ENCODE measurements around the gene XRCC5. TPM values are rescaled to one million over a fixed set of nuclear protein-coding genes. Genes with fewer than 3 reads are reported as not detected.

Gene XRCC5
- total RNA-seq, 1 experiment from 2014 or later = 290 TPM

DNA sequence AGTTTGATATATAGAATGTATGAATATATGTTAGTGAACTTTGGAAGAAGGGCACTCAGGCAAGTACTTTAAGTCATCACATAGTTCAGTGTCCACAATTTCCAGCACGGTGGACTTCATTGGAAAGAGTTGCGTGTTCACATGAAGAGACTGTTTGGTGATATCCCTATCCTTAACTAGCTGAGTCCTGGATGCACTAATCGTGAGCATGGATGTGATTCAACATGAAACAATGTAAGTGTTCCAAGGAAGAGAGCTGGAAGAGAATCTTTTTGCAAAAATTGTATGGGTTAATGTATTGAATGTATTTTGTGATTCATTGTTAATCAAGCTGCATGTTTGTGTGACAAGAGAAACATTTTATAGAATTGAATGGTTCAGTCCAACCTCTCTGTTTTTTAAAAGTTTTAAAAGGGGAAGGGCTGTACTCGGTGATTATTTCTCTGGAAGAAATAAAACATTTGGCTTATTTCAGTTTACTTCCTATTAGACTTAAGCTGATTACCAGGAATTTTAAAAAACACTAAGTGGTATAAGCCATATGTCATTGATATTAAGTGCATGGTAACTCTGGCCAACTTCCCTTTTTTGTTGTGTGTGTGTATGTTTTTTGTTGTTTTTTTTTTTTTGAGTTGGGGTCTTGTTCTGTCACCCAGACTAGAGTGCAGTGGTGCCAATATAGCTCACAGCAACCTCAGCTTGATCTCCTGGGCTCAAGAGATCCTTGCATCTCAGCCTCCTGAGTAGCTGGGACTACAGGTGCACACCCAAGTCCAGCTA, 8.6 kb downstream of the XRCC5 start:
- peak; percentile 18 for DNase-seq
- ATAC-seq = no peak
- Histone ChIP-seq H3K4me1 (ENCODE audit: insufficient read depth, low read length) (peaks cover 15% of the 10 kb centered on the region), H4K20me1 (ENCODE audit: low read length) (no peaks in the 10 kb centered on the region), H3K9me3 (ENCODE audit: low read length) (no peaks in the 10 kb centered on the region), H3F3A (ENCODE audit: low read length, unreplicated experiment) (peaks cover 6% of the 10 kb centered on the region), H3K9me2 (replicated peaks; ENCODE audit: low read length) (no peaks in the 10 kb centered on the region), H3K36me3 (ENCODE audit: low read depth, low read length) (peaks cover 89% of the 10 kb centered on the region), H3K27ac (ENCODE audit: low read length) (no peak overlapping the region), H3K9ac (ENCODE audit: low read length) (no peak overlapping the region), H3K79me2 (ENCODE audit: low read length) (peaks cover 63% of the 10 kb centered on the region), H3K4me3 (ENCODE audit: low read length) (no peak overlapping the region), H2AFZ (ENCODE audit: low read length) (no peak overlapping the region), H3K27me3 (ENCODE audit: low read length) (no peaks in the 10 kb centered on the region), H3K4me2 (ENCODE audit: low read length) (no peak overlapping the region)
- TF ChIP-seq EZH2 (IDR thresholded peaks at IDR 0.05; ENCODE audit: low read length, unreplicated experiment) (no peak), EZH2phosphoT487 (IDR thresholded peaks at IDR 0.05; ENCODE audit: borderline replicate concordance, low read length) (no peak)
- TF ChIP-seq, protein P1, sequence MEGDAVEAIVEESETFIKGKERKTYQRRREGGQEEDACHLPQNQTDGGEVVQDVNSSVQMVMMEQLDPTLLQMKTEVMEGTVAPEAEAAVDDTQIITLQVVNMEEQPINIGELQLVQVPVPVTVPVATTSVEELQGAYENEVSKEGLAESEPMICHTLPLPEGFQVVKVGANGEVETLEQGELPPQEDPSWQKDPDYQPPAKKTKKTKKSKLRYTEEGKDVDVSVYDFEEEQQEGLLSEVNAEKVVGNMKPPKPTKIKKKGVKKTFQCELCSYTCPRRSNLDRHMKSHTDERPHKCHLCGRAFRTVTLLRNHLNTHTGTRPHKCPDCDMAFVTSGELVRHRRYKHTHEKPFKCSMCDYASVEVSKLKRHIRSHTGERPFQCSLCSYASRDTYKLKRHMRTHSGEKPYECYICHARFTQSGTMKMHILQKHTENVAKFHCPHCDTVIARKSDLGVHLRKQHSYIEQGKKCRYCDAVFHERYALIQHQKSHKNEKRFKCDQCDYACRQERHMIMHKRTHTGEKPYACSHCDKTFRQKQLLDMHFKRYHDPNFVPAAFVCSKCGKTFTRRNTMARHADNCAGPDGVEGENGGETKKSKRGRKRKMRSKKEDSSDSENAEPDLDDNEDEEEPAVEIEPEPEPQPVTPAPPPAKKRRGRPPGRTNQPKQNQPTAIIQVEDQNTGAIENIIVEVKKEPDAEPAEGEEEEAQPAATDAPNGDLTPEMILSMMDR (conservative IDR thresholded peaks at IDR 0.05; ENCODE audit: low read depth, low read length) = no peak
- intact Hi-C loops (cut with micrococcal nuclease) = loop anchor here (10.0 kb wide), 1 partner anchor 377 kb away; the partner anchor contains the start of gene RPL37A
- BruUV-seq (replicated peaks) = no TSS peak
- CTCF ChIA-PET = no interaction called here
- POLR2A ChIA-PET (ENCODE audit: unreplicated experiment) = no interaction called here

- CTCF ChIA-PET = no interaction called here
- Histone ChIP-seq H3K27me3 (ENCODE audit: low read length) (no peaks in the 10 kb centered on the region), H4K20me1 (ENCODE audit: low read length) (no peaks in the 10 kb centered on the region), H2AFZ (ENCODE audit: low read length) (no peak overlapping the region), H3K9me2 (replicated peaks; ENCODE audit: low read length) (no peaks in the 10 kb centered on the region), H3K9me3 (ENCODE audit: low read length) (no peaks in the 10 kb centered on the region), H3K9ac (ENCODE audit: low read length) (no peak overlapping the region), H3K27ac (ENCODE audit: low read length) (no peak overlapping the region), H3K36me3 (ENCODE audit: low read depth, low read length) (peaks cover 88% of the 10 kb centered on the region), H3K4me1 (ENCODE audit: insufficient read depth, low read length) (peaks cover 15% of the 10 kb centered on the region), H3K79me2 (ENCODE audit: low read length) (peaks cover 57% of the 10 kb centered on the region), H3K4me2 (ENCODE audit: low read length) (no peak overlapping the region), H3K4me3 (ENCODE audit: low read length) (no peak overlapping the region), H3F3A (ENCODE audit: low read length, unreplicated experiment) (peaks cover 6% of the 10 kb centered on the region)
- BruUV-seq (replicated peaks) = no TSS peak
- DNase-seq (no peak), ATAC-seq (no peak)
- intact Hi-C loops (cut with micrococcal nuclease) = loop anchor here (10.0 kb wide), 1 partner anchor 376 kb away; the partner anchor contains the start of gene RPL37A
- POLR2A ChIA-PET (ENCODE audit: unreplicated experiment) = no interaction called here
- TF ChIP-seq EZH2phosphoT487 (IDR thresholded peaks at IDR 0.05; ENCODE audit: borderline replicate concordance, low read length) (no peak), EZH2 (IDR thresholded peaks at IDR 0.05; ENCODE audit: low read length, unreplicated experiment) (no peak)
- TF ChIP-seq, protein P1 (conservative IDR thresholded peaks at IDR 0.05; ENCODE audit: low read depth, low read length) = no peak
Measured at GRCh38 chr2:216118474-216118873, 9.3 kb downstream of the XRCC5 start.

DNA sequence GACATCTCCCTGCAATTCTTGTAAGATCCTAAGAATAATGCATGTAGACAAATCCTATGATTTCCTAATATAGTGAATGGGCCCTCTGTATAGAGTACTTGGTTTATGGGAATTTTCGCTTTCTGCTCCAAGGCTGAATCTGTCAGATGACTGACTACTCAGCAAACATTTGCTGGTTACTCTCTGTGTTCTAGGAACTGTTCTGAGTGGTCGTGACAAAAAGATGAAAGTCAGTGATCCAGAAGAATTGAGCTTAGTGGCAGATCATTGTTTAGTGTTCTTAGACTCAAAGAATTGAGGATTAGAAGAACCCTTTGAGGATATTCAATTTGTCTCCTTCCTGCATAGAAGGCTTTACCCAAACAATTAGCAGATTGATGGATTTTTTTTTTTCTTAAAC, 10.0 kb downstream of the XRCC5 start:
- intact Hi-C loops (cut with micrococcal nuclease) = loop anchor here (10.0 kb wide), 1 partner anchor 376 kb away; the partner anchor contains the start of gene RPL37A
- Histone ChIP-seq H2AFZ (ENCODE audit: low read length) (no peak overlapping the region), H3K79me2 (ENCODE audit: low read length) (peaks cover 57% of the 10 kb centered on the region), H3K27me3 (ENCODE audit: low read length) (no peaks in the 10 kb centered on the region), H4K20me1 (ENCODE audit: low read length) (no peaks in the 10 kb centered on the region), H3K9me2 (replicated peaks; ENCODE audit: low read length) (no peaks in the 10 kb centered on the region), H3K4me1 (ENCODE audit: insufficient read depth, low read length) (peaks cover 15% of the 10 kb centered on the region), H3K9me3 (ENCODE audit: low read length) (no peaks in the 10 kb centered on the region), H3K4me2 (ENCODE audit: low read length) (no peak overlapping the region), H3K27ac (ENCODE audit: low read length) (no peak overlapping the region), H3K9ac (ENCODE audit: low read length) (no peak overlapping the region), H3K36me3 (ENCODE audit: low read depth, low read length) (peaks cover 86% of the 10 kb centered on the region), H3K4me3 (ENCODE audit: low read length) (no peak overlapping the region), H3F3A (ENCODE audit: low read length, unreplicated experiment) (peaks cover 6% of the 10 kb centered on the region)
- ATAC-seq = no peak
- ChIA-PET CTCF (no interaction called here), POLR2A (ENCODE audit: unreplicated experiment) (no interaction called here)
- TF ChIP-seq, protein P1 (conservative IDR thresholded peaks at IDR 0.05; ENCODE audit: low read depth, low read length) = no peak
- TF ChIP-seq EZH2phosphoT487 (IDR thresholded peaks at IDR 0.05; ENCODE audit: borderline replicate concordance, low read length) = no peak
- no peak for TF ChIP-seq EZH2 (IDR thresholded peaks at IDR 0.05; ENCODE audit: low read length, unreplicated experiment)
- BruUV-seq (replicated peaks) = no TSS peak
- DNase-seq = no peak

All from PC-3 (cell line).